ENCODE results near the gene ZNF628. TPM values are rescaled to one million over a fixed set of nuclear protein-coding genes. Genes with fewer than 3 reads are reported as not detected.

ZNF628 gene
- total RNA-seq, 1 experiment from 2014 or later: 2.7 TPM

DNA sequence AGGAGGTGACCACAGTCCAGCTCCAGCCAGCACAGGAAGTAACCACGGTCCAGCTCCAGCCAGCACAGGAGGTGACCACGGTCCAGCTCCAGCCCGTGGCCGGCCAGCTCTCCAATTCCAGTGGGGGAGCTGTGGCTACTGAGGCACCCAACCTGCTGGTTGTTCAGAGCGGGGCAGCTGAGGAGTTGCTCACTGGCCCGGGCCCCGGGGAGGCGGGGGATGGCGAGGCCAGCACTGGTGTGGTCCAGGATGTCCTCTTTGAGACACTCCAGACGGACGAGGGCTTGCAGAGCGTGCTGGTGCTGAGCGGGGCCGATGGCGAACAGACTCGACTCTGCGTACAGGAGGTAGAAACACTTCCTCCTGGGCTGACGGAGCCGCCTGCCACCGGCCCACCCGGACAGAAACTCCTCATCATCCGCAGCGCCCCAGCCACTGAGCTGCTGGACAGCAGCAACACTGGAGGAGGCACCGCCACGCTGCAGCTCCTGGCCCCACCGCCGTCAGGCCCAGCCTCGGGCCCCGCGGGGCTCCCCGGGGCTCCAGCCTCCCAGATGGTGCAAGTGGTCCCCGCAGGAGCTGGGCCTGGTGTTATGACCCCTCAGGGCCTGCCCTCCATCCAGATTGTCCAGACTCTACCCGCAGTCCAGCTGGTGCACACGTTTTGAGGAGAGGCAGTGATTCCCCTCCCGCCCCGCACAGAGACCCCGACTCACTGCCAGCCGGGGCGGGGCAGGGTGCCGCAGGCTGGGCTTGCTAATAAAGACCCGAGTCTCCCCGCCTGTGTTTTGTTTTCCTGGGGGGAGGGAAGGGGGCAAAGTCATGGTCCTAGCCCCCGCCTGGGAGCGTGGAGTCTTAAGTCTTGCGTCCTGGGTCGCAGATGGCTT lies 7.5 kb downstream of the ZNF628 start:
- DNase-seq (ENCODE audit: low read depth): no peak

GRCh38 chr19:55484593-55485438 lies 8.4 kb downstream of the ZNF628 start, which contains the start of gene NAT14:
NAT14 (plus strand) TSS chr19:55485188; CDS start chr19:55485709, 521 bp downstream.
- peak; percentile 46 for DNase-seq (ENCODE audit: low read depth)

GRCh38 chr19:55485439-55486011 lies 9.1 kb downstream of the ZNF628 start:
- no peak for DNase-seq (ENCODE audit: low read depth)

DNA sequence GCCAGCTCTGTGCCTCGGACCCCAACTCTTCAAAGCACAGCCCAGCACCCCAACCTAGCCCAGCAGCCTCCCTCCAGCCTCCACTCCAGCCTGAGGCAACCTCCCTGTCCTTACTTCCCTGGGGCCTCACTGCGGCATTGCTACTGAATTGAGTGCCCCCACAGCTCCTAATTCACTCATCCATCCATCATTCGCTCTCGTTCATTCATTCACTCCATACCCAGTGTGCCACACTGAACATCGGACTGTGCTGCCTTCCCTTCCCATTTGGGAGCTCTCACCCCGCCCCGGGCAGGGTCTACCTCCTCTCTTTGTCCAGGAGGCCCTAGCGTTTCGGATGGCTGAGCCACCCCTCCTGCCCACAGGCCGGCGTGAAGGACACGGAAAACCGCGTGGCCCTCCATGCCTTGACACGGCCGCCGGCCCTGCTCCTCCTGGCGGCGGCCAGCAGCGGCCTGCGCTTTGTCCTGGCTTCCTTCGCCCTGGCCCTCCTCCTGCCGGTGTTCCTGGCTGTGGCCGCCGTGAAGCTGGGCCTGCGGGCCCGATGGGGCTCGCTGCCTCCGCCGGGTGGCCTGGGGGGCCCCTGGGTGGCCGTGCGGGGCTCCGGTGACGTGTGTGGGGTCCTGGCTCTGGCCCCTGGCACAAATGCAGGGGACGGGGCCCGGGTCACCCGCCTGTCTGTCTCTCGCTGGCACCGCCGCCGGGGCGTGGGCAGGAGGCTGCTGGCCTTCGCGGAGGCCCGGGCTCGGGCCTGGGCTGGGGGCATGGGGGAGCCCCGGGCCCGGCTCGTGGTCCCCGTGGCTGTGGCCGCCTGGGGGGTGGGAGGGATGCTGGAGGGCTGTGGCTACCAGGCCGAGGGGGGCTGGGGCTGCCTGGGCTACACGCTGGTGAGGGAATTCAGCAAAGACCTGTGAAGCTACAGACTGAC lies 9.9 kb downstream of the ZNF628 start:
- no peak for DNase-seq (ENCODE audit: low read depth)

DNA sequence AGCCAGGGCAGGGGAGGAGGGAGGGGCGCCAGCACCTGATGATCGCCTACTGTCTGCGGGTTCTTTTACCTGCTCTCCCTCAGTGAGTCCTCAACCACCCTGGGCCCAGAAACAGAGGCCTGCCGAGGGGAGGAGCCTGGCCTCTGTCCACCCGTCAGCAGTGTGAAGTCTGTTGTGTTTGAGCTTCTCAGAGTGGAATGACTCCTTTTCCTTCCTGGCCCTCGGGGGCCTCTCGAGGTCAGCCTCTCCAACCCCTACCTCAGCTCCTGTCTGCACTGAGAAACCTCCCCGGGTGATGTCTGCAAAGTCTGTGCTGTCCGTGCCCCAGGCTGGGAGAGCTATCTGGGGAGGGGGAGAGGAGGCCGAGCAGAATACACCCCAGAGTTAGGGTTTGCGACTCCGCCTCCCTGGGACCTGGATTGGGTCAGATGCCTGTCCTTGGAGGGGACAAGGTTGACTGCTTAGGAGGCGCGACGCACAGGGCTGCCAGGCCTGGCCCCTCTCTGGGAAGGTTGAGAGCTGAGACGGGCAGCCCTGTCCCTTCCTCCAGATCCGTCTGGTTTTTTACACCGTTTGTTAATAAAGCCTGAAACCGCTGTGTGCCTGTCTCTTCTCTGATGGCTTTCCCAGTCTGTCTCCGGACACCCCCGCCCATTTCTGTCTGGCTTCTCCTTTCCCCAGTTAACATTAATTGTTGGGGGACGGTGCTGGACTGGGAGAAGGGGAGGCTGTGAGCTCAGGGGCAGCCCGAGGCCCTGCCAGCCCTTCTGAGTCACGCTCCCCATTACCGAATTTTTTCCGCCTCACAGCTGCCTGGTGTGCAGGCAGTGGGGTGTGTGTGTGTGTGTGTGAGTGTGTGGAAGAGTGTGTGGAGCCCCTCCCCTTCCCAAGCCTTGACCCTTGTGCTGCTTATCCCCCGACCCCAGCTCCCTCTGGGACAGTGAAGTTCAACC lies 10.8 kb downstream of the ZNF628 start:
- DNase-seq (ENCODE audit: low read depth): peak; percentile 94

GRCh38 chr19:55487924-55488687 lies 11.7 kb downstream of the ZNF628 start, which contains the start of gene SSC5D:
SSC5D (plus strand) TSS chr19:55488436; CDS start chr19:55488590, 154 bp downstream.
- no peak for DNase-seq (ENCODE audit: low read depth)

GRCh38 chr19:55488986-55489710 lies 12.7 kb downstream of the ZNF628 start:
- no peak for DNase-seq (ENCODE audit: low read depth)

DNA sequence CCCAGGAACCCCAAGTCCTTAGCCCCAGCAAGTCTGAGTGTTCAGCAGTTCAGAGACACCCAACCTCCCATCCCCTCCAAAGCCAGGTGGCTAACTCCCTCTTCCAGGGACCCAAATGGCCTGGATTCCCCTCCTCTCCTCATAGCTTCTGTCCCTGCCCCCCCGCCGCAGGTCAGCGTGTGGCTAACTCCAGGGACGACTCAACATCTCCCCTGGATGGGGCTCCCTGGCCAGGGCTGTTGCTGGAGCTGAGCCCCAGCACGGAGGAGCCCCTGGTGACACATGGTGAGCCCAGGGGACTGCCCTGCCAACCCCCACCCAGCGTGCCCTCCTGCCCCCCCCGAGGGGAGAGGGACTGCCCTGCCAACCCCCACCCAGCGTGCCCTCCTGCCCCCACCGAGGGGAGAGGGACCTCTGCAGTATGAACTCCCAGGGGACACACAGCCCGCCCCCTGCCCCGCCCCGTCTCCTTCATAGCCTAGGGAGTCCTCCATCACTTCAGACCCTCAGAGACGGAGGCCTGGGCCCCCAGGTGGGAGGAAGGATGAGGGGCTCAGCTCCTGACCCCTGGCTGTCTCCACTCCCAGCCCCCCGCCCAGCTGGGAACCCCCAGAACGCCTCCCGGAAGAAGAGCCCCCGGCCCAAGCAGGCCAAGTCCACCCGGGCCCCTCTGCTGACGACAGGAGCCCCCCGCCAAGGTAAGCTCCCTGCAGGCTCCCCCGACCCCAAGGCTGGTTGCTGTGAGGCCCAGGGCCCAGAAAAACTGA lies 13.5 kb downstream of the ZNF628 start:
- no peak for DNase-seq (ENCODE audit: low read depth)

- no peak for DNase-seq (ENCODE audit: low read depth)
Observed at GRCh38 chr19:55490478-55491432, 14.3 kb downstream of the ZNF628 start.

DNA sequence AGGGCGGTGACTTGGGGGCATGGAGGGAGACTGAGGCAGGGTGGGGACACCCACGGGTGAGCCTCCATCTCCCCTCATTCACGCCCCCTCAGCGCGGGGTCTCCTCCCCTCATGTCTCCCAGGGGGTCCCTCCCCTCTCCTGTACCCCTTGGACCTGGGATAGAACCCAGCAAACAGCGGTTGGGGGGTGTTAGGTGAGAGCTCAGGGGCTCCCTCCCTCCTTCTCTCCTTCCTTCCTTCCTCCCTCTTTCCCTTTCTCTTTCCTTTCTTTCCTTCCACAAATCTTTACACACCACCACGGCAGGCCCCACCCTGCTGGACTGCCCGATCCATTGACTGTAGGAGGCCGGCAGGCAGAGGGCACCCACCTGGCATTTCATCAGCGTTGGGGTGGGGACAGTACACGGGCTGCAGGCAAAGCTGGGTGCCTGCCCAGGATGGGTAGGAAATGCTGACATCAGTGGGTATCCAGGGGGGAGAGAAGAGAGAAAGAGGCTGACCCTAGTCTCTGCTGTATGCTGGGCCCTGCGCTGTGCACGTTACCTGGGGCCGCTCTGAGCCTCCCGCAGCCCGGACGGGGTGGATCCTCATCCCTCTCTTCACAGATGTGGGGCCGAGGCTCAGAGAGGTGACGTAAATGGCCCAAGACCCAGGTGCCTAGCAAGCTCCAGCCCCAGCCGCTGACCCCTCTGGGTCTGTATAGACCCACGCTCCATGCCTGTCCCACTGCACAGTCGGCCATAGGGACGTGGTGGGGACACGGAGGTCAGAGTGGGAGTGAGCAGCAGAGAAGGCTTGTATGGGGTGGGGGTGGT lies 15.3 kb downstream of the ZNF628 start:
- DNase-seq (ENCODE audit: low read depth): no peak

- DNase-seq (ENCODE audit: low read depth): no peak
Observed at GRCh38 chr19:55492362-55492944, 16.0 kb downstream of the ZNF628 start.

GRCh38 chr19:55493052-55493644 lies 16.7 kb downstream of the ZNF628 start:
- DNase-seq (ENCODE audit: low read depth): no peak

- DNase-seq (ENCODE audit: low read depth): no peak
Observed at GRCh38 chr19:55493645-55494171, 17.3 kb downstream of the ZNF628 start.

DNA sequence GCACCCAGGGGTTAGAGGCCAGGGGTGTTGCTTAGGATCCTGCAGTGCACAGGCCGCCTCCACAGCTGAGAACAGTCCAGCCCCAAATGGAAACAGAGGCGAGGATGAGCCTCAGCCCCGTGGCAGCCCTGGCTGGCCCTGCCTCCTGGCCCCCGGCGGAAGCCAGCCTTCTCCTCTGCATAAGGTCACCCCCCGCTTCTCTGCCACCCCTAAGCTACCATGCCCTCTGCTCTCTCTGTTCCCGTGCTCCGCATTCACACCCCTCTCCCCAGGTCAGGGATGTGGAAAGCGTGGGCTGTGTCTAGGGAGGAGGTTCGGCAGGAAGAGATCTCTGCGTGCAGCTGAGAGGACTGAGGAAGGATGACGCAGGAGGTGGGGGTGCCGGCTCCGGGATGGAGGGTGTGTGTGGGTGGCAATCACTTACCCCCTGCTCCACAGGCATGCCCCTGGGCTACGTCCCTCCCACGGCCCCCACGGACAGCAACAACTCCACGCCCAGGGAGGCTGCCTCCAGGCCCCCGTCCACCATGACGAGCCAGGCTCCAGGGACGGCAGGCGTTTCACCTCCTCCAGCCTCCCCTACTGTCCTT lies 17.9 kb downstream of the ZNF628 start:
- no peak for DNase-seq (ENCODE audit: low read depth)
